IPS DF 6.9 (cell line): ENCODE results near the gene RBM3.

ENCODE experiments used
- DNase-seq: peaks from one replicate; pipeline ENCODE4 v3.0.0-alpha.2; 2013; ENCODE audit warnings: low read depth, low spot score
- H3K27ac ChIP-seq: one replicate; pipeline ENCODE4 v1.5.1; 2013; ENCODE audit warnings: low read length, control low read depth
- H3K27me3 ChIP-seq: 2 replicates; pipeline ENCODE4 v1.6.1; 2013; ENCODE audit warnings: mild to moderate bottlenecking, low read length; ENCODE audit not compliant: control insufficient read depth, insufficient read depth
- H3K36me3 ChIP-seq: 2 replicates; pipeline ENCODE4 v1.6.1; 2013; ENCODE audit warnings: low read length; ENCODE audit not compliant: control insufficient read depth, insufficient read depth
- H3K4me1 ChIP-seq: 2 replicates; pipeline ENCODE4 v1.6.1; 2013; ENCODE audit warnings: low read length; ENCODE audit not compliant: control insufficient read depth, insufficient read depth
- H3K4me3 ChIP-seq: 2 replicates; pipeline ENCODE4 v1.5.1; 2013; ENCODE audit warnings: mild to moderate bottlenecking, low read length
- H3K9me3 ChIP-seq: 2 replicates; pipeline ENCODE4 v1.6.1; 2013; ENCODE audit warnings: low read length, inconsistent platforms; ENCODE audit not compliant: control insufficient read depth, insufficient read depth
- WGBS: extraction: QIAGEN DNeasy Blood & Tissue Kit; methylation state at CpG from one replicate; pipeline ENCODE4 v1.1.7; 2013; ENCODE audit warnings: mixed read lengths, missing lambda C conversion rate; ENCODE audit not compliant: insufficient read length, insufficient coverage; 5-methylcytosine and 5-hydroxymethylcytosine counted together

Gene RBM3

DNA sequence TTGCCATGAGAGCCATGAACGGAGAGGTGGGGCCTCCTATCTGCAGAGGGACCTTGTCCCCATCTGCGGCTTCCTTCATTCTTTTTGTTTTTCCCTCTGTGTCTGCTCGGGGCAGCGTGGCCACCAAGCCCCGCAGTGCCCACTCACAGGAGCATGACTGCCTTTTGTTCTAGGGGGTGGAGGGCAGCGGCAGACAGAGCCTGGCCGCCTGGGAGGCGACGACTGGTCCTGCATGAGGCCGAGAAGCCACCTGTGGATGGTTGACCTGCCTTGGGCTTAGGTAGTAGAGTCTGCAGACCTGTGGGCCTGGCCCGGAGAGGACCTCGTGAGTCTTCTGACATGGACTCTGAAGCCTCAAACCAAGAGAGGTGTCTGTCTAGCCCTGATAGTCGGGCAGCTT, 1.4 kb downstream of the RBM3 start:
- Histone ChIP-seq H3K27ac (no peak overlapping the region), H3K27me3 (no peaks in the 10 kb centered on the region), H3K4me1 (0 out of 2 replicates have a peak, but pooled peaks cover 3% of the 10 kb centered on the region), H3K4me3 (no peak overlapping the region), H3K9me3 (no peaks in the 10 kb centered on the region), H3K36me3 (peaks cover 18% of the 10 kb centered on the region)
- WGBS = no CpG with 5 or more reads among the region's 13 CpGs
- DNase-seq = no peak

DNA sequence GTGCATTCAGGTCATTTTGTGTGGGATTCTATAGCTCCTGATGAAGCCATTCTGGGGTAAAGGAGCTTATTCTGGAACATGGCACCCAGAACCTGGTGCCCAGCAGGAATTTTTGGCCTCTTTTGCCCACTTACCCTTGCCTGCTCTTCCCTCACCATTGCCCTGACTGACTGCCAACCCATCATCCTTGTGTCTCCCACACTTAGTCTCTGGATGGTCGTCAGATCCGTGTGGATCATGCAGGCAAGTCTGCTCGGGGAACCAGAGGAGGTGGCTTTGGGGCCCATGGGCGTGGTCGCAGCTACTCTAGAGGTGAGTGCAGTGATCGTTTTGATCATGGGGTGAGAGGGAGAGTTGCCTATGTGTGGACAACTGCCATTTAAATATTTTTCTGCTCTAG, 1.8 kb downstream of the RBM3 start:
- H3K27me3 ChIP-seq = no peaks in the 10 kb centered on the region
- H3K4me1 ChIP-seq = 0 out of 2 replicates have a peak, but pooled peaks cover 3% of the 10 kb centered on the region
- no peak overlapping the region for H3K4me3 ChIP-seq
- no peak overlapping the region for H3K27ac ChIP-seq
- H3K36me3 ChIP-seq = peaks cover 18% of the 10 kb centered on the region
- no peak for DNase-seq
- WGBS = no CpG with 5 or more reads among the region's 6 CpGs
- H3K9me3 ChIP-seq = no peaks in the 10 kb centered on the region

DNA sequence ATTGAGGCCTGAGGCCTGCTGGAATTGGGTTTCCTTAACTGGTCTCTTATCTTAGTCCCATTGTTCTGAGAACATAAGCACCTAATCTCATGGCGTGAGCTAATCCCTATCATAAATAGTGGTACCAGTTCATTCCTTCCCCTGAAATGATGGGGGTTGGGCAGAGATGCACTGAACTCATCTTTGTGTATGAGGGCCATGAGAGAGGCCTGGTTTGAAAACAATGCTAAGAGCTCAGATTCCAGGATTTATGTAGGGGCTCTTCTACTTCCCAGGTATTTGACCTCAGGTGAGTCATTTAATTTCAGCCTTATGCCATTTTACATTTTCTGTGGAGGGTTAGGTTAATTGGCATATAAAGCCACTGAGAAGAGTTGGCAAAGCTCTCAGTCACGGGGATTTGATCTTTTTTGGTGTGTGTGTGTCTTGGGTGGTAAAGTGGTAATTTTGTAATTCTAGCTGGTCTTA, 4.4 kb downstream of the RBM3 start:
- peaks cover 18% of the 10 kb centered on the region for H3K36me3 ChIP-seq
- WGBS = no CpG with 5 or more reads among the region's 2 CpGs
- DNase-seq = no peak

DNA sequence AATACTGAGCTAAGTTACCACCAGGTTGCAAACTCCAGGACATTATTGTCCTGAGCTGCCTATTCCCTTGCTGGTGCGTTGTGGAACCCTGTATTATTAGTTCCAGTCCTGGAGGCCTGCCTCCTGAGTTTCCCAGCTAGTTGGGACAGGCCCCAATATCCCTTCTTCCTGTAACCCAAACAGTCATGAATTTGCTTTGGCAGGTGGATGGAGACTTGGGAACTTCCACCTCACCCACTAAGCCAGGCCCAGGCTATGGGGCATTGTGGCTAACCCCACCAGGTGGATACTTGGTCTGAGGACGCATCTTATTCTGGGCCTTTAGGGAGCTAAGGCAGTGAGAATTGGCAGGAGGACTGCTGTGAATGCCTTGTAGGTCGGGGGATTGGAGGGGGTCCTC, 5.0 kb downstream of the RBM3 start:
- H3K4me1 ChIP-seq = 0 out of 2 replicates have a peak, but pooled peaks cover 3% of the 10 kb centered on the region
- no peaks in the 10 kb centered on the region for H3K27me3 ChIP-seq
- peaks cover 18% of the 10 kb centered on the region for H3K36me3 ChIP-seq
- no peak overlapping the region for H3K27ac ChIP-seq
- DNase-seq = no peak
- H3K4me3 ChIP-seq = no peak overlapping the region
- no peaks in the 10 kb centered on the region for H3K9me3 ChIP-seq
- no CpG with 5 or more reads among the region's 3 CpGs for WGBS

More for the DNA sequence above, 4.4 kb downstream of the RBM3 start:
- H3K4me1 ChIP-seq = 0 out of 2 replicates have a peak, but pooled peaks cover 3% of the 10 kb centered on the region
- H3K4me3 ChIP-seq = no peak overlapping the region
- no peaks in the 10 kb centered on the region for H3K27me3 ChIP-seq
- H3K9me3 ChIP-seq = no peaks in the 10 kb centered on the region
- no peak overlapping the region for H3K27ac ChIP-seq

DNA sequence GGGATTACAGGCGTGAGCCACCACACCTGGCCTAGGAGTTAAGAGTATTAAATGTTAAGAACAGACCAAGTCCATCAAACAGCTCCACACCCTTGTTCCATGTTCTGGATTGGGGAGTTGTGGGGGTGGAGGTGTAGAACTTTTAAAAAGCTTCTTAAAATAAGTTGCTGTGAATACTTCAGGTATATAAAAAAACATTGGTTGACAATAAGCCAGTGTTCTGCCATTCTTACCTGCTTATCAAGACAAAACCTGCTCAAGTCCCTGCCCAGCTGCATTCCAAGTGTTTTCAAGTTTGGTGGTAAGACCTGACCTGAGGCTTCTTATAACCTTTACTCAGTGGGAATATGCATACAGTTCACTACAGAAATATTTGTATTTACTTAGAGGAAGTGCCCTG, 6.4 kb downstream of the RBM3 start:
- no CpG with 5 or more reads among the region's 1 CpG for WGBS
- no peak overlapping the region for H3K27ac ChIP-seq
- H3K27me3 ChIP-seq = no peaks in the 10 kb centered on the region
- DNase-seq = no peak
- H3K36me3 ChIP-seq = peaks cover 13% of the 10 kb centered on the region
- no peaks in the 10 kb centered on the region for H3K9me3 ChIP-seq
- 0 out of 2 replicates have a peak, but pooled peaks cover 2% of the 10 kb centered on the region for H3K4me1 ChIP-seq
- H3K4me3 ChIP-seq = no peak overlapping the region

DNA sequence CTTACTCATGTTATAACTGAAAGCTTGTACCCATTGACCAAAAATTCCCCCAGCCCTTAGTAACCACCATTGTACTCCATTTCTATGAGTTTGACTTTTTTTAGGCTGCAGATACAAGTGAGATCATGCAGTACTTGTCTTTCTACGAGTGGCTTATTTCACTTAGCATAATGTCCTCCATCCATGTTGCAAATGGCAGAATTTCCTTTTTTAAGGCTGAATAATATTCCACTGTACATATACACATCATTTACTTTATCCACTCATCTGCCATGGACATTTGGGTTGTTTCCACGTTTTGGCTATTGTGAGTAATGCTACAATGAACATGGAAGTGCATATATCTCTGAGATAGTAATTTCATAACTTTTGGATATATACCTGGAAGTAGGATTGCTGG, 10.4 kb downstream of the RBM3 start:
- H3K36me3 ChIP-seq = no peaks in the 10 kb centered on the region
- DNase-seq = no peak
- no peaks in the 10 kb centered on the region for H3K4me1 ChIP-seq
- H3K27me3 ChIP-seq = no peaks in the 10 kb centered on the region
- no peak overlapping the region for H3K4me3 ChIP-seq
- no peak overlapping the region for H3K27ac ChIP-seq
- H3K9me3 ChIP-seq = no peaks in the 10 kb centered on the region
- WGBS = no CpG with 5 or more reads among the region's 2 CpGs

DNA sequence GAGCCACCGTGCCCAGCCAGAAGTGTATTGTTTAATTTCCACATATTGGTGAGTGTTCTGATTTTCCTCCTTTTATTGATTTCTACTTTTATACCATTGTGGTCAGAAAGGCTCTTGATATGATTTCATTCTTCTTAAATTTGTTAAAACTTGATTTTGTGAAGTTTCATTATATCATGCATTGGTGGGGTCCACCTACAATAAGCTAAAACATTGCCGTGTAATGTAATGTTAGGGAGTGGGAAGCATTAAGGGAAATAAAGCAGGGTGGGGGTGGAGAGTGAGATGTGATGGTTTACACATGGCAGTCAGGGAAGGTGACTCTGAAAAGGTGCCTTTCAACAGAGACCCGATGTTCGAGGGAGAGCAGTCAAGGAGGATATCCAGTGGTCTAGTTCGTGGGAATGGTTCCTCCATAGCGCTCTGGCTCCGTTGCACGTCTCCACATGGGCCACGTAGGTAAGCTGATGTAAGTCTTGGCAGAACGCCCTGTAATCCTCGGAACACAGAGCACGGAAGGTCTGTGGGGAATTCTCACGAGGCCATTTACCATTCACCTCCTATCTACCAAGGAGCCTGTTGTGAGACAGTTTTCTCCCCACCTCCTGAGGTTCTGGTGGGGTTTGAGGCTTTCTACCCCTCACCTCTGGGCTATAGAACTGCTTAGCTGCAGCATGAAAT, 15.3 kb downstream of the RBM3 start:
- no peak for DNase-seq
- Histone ChIP-seq H3K36me3 (no peaks in the 10 kb centered on the region), H3K27me3 (no peaks in the 10 kb centered on the region), H3K4me1 (no peaks in the 10 kb centered on the region), H3K27ac (no peak overlapping the region), H3K4me3 (no peak overlapping the region), H3K9me3 (no peaks in the 10 kb centered on the region)
- no CpG with 5 or more reads among the region's 13 CpGs for WGBS

DNA sequence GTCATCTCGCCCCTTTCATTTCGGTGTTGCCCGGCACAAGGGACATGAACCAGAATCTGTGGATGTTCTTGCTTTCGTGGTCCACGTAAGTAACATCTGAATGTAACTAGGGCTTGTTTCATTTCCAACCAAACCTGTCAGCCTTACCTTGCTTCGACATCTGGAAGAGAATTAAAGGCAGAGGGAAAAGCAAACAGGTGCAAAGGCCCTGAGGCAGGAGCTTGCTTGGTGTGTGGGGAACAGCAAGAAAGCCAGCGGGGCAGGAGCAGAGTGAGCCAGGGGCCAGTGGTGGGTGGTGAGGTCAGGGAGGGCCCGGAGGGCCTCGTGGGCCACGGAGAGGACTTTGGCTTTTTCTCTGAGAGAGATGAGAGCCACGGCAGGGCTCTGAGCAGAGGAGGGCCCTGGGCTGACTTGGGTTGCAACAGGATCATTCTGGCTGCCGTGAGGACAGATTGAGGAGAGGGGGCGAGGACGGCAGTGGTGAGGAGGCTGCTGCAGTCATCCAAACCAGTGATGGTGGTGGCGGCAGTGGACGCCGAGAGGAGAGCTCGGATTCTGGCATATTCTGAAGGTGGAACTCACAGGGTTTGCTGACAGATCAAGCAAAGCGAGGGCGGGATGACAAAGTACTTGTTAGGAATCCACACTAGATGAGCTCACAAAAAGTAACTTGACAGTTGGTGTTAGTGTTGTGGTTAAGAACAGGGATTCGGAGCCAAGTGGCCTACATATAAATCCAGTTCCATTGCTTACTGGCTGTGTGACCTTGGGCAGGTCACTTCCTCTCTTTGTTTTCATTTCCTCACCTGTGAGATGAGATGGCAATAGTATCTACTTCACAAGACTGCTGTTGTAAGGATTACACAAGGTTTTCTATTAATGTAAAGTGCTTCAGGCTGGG, 16.2 kb downstream of the RBM3 start:
- no peak for DNase-seq
- no peaks in the 10 kb centered on the region for H3K27me3 ChIP-seq
- no peak overlapping the region for H3K27ac ChIP-seq
- no CpG with 5 or more reads among the region's 21 CpGs for WGBS
- H3K4me3 ChIP-seq = no peak overlapping the region
- no peaks in the 10 kb centered on the region for H3K36me3 ChIP-seq
- no peaks in the 10 kb centered on the region for H3K9me3 ChIP-seq
- H3K4me1 ChIP-seq = no peaks in the 10 kb centered on the region

DNA sequence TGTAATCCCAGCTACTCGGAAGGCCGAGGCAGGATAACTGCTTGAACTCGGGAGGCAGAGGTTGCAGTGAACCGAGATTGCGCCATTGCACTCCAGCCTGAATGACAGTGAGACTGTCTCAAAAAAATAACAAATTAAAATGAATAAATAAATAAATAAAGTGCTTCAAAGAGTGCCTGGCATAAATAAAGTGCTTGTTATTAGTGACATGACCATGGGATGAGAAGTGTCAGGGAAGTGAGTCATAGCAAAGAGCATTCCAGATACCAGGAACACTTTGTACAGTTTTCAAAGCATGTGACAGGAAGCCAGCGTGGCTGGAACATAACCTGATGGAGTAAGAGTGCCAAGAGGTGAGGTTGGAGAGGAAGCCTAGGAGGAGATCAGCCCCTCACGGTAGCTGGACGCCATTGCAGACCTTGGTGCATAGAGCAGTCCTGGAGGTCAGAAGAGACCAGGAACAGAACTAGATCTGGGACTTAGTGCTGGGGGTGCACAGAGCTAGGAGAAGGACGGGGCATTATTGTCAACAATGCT, 17.0 kb downstream of the RBM3 start:
- no peak for DNase-seq
- Histone ChIP-seq H3K36me3 (no peaks in the 10 kb centered on the region), H3K4me3 (no peak overlapping the region), H3K27me3 (no peaks in the 10 kb centered on the region), H3K4me1 (no peaks in the 10 kb centered on the region), H3K27ac (no peak overlapping the region), H3K9me3 (no peaks in the 10 kb centered on the region)
- WGBS = no CpG with 5 or more reads among the region's 9 CpGs

DNA sequence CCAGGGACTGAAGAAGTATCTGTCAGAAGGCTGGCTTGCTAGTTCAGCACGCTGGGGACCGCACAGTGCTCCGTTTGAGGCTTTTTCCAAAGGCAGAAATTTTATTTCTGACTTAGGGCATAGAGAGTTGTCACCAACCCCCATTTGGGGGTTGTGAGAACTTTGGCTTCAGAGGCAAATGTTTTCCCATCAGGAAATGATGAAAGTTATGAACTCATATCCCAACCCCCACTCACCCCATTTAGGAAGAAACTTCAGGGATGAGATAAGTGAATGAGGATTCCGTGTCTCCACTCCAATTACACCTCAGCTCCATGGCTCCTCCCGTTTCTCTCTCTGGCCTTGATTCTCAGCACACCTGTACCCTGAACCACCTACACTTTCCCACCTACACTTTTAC, 18.7 kb downstream of the RBM3 start:
- no peaks in the 10 kb centered on the region for H3K36me3 ChIP-seq
- no peak overlapping the region for H3K4me3 ChIP-seq
- H3K27me3 ChIP-seq = no peaks in the 10 kb centered on the region
- no CpG with 5 or more reads among the region's 5 CpGs for WGBS
- DNase-seq = no peak
- no peak overlapping the region for H3K27ac ChIP-seq
- no peaks in the 10 kb centered on the region for H3K9me3 ChIP-seq
- H3K4me1 ChIP-seq = no peaks in the 10 kb centered on the region
